22Rv1 (cell line): Measurements from ENCODE around the gene PFN1.

Experiments
- H3K27ac ChIP-seq: fragments of 450-650 bp; 2 replicates; pipeline ENCODE4 v1.5.1; 2017
- ZFX ChIP-seq: fragments of 450-650 bp; IDR thresholded peaks from 2 replicates; pipeline ENCODE4 v1.6.1; 2017; ENCODE audit warnings: antibody characterized with exemption, borderline replicate concordance
- TF ChIP-seq, protein P1 (sequence below): fragments of 450-650 bp; IDR thresholded peaks from 2 replicates; pipeline ENCODE4 v1.5.1; 2017; ENCODE audit warnings: mild to moderate bottlenecking

Gene PFN1

DNA sequence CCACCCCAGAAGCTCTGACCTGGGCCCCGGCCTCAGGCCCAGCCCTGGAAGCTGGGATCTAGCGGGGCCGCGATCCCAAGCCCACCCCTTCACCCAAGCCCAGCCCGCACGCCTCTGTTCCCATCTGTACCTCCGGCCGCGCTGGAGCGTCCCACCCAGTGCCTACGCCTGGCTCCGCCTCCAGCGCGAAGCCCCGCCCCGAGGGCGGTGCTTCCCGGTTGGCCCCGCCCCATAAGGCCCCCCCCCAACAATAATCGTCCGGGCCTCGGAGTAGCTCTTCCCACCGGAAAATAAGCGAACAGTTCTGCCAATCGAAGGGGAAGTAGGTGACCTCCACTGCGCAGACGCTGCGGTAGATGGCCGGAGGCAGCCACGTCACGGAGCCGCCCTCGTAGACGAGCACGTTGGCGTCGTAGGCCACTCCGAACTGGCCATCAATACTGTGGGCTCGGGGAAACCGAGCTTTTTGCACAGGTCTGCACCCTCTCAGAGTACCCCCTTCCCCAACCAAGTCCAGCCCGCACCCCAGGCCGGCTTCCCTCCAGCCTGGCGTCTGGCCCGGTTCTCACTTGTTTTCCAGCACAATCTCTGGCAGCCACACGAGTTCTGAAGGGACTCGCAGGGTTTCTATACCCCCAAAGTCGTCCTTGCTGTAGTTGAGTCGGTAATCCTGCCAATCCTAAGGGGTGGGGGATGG, 46.5 kb downstream of the PFN1 start:
- TF ChIP-seq, protein P1, sequence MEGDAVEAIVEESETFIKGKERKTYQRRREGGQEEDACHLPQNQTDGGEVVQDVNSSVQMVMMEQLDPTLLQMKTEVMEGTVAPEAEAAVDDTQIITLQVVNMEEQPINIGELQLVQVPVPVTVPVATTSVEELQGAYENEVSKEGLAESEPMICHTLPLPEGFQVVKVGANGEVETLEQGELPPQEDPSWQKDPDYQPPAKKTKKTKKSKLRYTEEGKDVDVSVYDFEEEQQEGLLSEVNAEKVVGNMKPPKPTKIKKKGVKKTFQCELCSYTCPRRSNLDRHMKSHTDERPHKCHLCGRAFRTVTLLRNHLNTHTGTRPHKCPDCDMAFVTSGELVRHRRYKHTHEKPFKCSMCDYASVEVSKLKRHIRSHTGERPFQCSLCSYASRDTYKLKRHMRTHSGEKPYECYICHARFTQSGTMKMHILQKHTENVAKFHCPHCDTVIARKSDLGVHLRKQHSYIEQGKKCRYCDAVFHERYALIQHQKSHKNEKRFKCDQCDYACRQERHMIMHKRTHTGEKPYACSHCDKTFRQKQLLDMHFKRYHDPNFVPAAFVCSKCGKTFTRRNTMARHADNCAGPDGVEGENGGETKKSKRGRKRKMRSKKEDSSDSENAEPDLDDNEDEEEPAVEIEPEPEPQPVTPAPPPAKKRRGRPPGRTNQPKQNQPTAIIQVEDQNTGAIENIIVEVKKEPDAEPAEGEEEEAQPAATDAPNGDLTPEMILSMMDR, result no peak
- no peak for TF ChIP-seq ZFX
- peak overlapping the region; percentile 98 for H3K27ac ChIP-seq

DNA sequence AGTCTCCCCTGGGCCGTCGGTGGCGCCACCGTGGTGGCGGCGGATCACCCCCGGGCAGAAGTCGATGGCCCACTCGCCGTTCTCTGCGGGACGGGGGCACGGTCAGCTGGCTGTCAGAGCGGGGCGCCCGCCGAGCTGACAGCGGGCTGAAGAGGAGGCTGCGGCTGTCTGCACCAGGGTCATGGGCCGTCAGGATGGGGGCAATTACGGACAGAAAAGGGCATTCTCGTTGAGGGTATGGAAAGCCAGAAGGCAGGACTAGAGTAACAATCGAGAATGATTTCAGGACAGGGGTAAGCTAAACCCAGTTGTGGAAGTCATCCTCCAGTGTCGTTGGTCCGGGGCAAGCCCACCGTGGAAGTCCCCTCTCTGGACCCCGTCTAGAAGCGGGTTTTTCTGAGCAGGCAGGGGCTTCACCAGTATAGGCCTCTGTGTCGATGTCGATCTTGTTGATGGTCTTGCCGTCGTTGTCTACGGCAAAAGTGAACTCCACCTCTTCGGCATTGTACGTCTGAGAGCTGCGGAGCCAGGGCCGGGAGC, 47.2 kb downstream of the PFN1 start:
- H3K27ac ChIP-seq, result peak overlapping the region; percentile 98
- TF ChIP-seq, protein P1, result no peak
- TF ChIP-seq ZFX, result no peak

DNA sequence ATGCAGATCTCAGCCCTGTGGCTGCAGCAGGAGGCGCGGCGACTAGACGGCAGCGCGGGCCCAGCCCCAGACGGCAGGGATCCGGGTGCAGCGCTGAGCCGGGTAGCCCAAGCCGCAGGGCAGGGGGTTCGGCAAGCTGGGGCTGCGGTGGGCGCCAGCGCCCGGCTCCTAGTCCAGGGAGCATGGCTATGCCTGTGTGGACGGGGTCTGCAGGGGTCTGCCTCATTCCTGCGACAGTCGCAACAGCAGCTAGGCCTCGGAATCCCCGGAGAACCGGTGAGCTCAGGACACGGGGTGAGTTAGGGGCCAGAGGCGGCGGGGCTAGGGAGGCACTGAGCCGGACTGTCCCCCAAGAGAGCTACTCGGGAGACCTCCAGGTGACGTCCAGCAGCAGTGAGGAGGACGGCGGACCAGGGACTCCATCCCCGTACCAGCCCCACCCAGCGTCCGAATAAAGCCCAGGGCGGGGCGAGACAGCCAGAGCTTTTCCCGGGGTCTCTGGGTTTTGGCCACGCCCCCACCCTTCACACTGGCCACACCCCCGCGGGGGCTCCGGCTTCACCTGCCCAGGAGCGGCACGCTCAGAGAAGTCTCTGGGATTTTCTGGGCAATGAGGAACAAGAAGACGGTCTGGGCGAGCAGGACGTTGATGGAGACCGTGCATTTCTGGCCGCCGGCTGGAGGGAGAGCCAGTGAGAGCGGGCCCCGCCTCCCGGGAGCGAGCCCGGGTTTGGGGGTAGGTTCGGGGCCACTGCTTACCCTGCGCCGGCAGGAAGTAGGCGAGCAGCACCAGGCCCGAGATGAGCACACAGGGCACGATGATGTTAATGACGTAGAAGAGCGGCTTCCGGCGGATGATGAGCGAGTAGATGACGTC, 47.9 kb downstream of the PFN1 start:
- peak overlapping the region; percentile 98 for H3K27ac ChIP-seq

DNA sequence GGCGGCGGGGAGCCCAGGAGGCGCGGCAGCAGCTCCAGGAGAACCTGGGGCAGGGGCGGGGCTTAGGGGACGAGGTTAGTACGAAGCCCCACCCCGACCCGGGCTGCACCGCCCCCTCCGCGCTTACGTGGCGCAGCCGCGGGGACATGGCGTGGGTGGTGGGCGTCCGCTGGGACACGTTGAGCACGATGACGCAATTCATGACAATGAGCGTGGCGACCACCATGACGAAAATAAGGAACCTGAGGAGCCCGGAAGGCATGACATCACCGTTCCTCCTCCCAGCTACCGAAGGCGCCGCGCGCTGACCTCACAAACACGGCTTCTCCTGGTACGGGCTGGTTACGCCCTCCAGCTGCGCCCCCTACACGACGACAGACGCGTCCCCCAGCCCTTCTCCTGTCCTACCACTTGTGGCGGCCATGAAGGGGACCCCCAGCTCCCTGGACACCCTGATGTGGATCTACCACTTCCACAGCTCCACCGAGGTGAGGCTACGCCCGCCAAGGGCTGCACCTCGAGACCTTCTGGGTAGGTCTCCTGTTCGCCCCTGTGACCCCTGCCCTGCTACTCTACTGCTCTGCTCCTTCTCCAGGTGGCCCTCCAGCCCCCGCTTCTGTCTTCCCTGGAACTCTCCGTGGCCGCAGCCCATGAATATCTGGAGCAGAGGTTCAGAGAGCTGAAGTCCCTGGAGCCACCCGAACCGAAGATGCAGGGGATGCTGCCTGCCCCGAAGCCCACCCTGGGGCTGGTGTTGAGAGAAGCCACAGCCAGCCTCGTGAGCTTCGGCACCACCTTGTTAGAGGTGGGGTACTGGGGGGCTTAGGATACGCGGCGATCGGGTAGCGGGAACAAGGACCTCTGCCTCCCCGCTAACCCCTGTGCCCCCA, 48.7 kb downstream of the PFN1 start, which contains the start of gene C17orf107:
TSS of gene C17orf107 (plus strand) at position 196 of the 890 bp plus-strand sequence. CDS start at position 423, 227 bp downstream.
- no peak for TF ChIP-seq ZFX
- TF ChIP-seq, protein P1, result no peak
- H3K27ac ChIP-seq, result peak within 1 kb of the TSS; percentile 98

More for the DNA sequence above, 47.9 kb downstream of the PFN1 start:
- no peak for TF ChIP-seq ZFX
- TF ChIP-seq, protein P1, result no peak

DNA sequence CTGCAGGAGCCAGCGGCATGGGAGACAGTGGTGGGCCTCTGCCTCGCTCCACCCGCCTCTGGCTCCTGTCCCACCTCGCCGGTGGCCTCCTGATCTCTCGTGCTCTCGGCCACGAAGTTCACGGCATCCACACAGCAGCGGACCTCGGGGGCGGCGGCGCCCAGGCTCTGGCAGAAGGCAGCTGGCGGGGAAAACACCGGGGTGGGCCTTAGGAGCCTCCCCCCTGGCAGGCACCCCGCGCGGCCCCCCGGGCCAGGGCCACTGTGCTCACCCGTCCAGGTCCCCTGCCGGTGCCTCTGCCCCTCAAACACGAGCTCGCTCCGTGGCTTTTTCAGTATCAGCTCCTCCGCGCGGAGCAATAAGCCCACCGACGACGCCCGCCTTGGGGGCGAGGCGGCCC, 49.4 kb downstream of the PFN1 start:
- TF ChIP-seq, protein P1, result no peak
- TF ChIP-seq ZFX, result no peak
- H3K27ac ChIP-seq, result peak overlapping the region; percentile 98

DNA sequence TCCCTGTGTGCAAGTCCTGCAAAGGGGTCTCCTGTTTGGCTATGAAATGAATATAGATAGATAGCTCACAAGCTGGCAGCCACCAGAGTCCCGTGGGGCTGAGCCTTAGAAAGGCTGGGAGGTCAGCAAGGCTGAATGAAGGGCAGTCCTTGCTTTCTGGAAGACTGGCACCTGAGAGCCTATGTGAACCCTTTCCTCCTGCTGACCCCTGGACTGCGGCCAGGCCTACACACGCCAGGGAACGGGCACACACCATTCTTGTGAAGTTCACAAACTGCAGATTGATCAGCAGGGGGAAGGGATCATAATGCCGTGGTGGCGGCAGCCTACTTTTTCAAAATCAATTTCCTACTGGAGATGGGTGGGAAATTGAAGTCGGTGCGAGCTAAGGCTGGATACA, 50.0 kb downstream of the PFN1 start:
- TF ChIP-seq, protein P1, result no peak
- TF ChIP-seq ZFX, result no peak
- peak overlapping the region; percentile 98 for H3K27ac ChIP-seq
